GM18907 (cell line): ENCODE measurements around the gene PDE3B.
"Not testable (repeated sequence)": the region's sequence is repeated elsewhere in the genome, so short reads cannot be mapped to it uniquely, and the experiment has no call there.

ENCODE experiments used
- ATAC-seq: cut with Tn5 transposase; IDR thresholded peaks from one replicate; pipeline ENCODE4 v1.9.1; 2021; ENCODE audit warnings: mild to moderate bottlenecking, moderate library complexity; ENCODE audit not compliant: unreplicated experiment

Gene PDE3B

DNA sequence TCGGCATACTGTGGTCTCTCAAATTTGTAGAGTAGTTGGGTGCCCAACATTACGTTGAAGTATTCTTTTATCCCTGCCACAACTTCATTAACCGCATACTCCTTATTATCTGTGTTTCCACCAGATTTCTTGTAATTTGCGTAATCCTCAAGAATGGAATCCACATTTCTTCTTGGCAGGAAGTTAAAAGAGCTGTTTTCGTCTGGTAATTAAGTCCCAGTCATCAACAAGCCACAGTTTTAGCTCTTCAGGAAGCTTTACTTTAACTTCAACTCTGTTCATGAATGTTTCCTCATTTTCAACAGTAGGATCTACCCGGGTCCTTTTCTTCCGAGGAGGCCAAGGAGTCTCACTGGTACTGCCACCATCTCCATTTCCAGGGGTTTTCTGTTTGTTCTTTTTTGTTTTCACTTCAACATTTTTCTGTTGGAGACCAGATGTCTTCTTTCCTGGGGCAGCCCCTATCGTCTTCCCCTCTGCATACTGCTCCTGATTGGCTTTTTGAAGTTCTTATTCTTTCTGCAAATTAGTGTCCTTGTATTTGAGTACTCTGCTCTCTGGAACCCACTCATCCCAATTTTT lies 30.3 kb downstream of the PDE3B start:
- no peak for ATAC-seq

DNA sequence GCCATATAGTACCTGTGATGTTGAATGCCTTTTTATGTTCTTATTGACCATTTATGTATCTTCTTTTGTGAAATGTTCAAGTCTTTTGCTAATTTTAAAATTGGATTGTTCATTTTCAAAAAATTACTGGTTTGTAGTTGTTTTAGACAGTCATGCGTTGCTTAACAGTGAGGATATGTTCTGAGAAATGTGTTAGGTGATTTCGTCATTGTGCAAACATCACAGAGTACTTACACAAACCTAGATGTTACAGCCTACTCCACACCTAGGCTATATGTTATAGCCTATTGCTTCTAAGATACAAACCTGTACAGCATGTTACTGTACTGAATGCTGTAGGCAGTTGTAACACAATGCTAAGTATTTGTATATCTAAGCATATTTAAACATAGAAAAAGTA lies 32.5 kb downstream of the PDE3B start:
- no peak for ATAC-seq

DNA sequence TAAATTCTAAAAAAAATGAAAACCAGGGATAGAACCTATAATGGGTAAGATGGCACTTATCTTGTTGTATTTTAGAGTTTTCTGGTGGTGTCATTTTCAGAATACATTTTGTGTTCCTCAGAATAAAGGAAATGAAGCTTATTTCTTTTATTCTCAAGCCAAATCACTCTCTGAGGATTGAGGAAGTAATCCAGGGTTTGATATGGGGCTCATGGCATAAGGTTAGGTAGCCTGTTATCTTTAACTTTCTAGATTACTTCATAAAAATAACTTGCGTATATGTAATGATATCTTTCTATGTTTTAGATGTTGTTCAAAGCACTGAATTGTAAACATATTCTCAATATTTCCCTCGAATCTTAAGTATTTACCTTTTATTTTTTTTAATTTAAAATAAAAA lies 33.5 kb downstream of the PDE3B start:
- ATAC-seq = no peak

DNA sequence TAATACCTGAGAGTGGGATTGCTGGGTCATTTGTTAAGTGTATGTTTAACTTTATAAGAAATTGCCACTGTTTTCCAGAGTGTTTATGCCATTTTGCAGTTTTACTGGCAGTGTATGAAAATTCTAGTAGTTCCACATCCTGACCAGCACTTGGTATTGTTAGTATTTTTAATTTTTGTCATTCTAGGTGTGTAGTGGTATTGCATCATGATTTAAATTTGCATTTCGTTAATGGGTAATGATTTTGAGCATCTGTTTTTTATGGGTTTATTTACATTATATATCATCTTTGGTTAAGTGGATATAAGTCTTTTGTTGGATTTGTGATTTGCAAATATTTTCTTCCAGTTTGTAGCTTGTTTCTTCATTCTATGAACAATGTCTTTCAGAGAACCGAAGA lies 34.7 kb downstream of the PDE3B start:
- no peak for ATAC-seq

DNA sequence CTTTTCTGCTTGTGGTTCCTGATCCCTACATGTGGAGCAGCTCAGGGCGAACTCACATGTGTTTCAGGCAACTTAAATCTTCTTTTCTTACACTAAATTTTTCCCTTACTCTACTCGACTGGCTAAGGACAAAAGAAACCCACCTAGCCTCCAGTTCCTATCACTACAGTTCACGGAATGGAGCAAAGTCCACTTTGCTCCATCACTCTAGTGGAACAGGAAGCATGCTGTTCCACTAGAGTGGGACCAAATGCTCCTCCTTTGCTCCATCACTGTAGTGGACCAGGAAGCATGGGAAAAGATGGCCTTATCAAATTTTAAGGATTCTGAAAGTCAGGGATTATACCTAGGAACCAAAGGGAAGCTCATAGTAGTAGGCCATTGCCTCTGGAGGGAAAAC lies 36.1 kb downstream of the PDE3B start:
- no peak for ATAC-seq

DNA sequence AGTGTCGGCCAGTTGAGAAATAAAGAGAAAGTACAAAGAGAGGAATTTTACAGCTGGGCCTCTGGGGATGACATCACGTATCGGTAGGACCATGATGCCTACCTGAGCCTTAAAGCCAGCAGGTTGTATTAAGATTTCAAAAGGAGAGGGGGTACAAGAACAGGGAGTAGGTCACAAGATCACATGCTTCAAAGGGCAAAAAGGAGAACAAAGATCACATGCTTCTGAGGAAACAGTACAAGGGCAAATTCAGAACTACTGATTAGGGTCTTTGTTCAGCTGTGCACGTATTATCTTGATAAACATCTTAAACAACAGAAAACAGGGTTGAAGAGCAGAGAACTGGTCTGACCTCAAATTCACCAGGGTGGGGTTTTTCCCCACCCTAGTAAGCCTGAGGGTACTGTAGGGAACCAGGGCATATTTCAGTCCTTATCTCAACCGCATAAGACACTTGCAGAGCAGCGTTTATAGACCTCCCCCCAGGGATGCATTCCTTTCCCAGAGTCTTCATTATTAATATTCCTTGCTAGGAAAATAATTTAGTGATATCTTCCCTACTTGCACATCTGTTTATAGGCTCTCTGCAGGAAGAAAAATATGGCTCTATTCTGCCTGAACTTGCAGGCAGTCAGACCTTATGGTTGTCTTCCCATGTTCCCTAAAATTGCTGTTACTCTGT lies 40.8 kb downstream of the PDE3B start:
- not testable (repeated sequence) for ATAC-seq

DNA sequence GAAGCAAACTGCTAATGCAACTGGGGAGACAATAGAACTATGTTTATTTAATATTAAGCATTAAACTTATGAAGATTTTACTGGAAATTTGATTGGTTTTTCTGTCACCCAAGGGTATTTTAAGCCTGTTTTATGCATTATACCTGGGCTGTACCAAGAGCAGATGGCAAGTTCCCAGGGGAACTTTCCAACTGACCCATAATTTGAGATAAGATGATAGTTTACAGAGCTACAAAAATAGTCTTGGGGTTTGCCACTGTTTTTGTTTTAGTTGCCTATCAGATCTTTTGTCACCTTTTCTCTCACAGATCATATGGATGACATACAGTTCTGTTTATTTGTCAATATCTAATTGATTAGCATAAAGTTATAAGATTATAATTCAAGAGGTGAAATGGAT lies 43.9 kb downstream of the PDE3B start:
- no peak for ATAC-seq

DNA sequence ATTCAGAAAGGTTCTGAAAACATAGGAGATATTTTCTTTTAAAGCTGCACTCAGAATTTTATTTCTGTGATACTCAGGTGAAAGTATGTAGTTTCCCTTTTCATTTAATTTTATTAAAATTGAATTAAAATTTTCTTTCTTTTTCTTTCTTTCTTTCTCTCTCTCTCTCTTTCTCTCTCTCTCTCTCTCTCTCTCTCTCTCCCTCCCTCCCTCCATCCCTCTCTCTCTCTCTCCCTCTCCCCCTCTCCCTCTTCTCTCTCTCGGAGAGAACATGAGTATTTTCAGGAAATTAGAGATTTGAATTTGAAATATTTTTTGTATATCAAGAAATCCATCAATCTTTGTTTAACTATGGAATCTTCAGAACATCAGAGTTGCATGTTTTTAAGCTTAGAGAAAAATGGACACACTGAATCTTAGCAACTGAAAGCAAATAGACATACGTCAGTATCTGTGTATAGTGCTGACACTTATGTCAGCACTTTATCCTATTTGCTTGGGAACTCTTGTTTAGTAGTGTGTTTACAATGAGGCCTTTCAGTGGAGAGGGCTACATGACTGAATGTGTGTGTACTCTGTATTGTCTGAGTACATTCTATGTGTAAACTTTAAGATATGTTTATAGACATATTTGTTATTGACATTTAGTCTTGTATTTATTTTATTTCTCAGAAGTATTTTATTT lies 44.5 kb downstream of the PDE3B start:
- no peak for ATAC-seq

DNA sequence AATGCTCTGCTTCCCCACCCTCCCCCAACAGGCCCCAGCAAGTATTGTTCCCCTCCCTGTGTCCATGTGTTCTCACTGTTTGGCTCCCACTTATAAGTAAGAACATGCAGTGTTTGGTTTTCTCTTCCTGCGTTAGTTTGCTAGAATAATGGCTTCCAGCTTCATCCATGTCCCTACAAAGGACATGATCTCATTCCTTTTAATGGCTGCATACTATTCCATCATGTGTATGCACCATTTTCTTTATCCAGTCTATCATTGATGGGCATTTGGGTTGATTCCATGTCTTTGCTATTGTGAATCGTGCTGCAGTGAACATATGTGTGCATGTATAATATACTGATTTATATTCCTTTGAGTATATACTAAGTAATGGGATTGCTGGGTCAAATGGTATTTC lies 52.1 kb downstream of the PDE3B start:
- ATAC-seq = not testable (repeated sequence)

DNA sequence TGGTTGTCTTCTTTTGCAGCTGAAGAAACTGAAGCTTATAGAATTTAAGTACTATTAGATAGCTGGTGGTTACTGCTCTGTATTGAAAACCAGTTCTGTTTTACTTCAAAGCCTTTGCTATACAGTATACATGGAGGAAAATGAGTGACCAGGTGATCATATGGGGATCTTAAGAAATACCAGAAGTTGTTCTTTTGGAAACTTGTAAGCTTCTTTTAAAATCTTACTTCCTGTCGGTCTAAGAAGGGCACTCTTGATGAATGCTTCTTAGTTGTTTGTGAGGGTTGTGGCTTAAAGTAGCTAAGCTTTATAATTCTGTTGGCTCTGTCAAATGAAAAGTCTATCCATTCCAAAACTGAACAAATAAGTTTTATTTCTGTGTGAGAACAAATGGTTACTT lies 55.2 kb downstream of the PDE3B start:
- ATAC-seq = no peak

DNA sequence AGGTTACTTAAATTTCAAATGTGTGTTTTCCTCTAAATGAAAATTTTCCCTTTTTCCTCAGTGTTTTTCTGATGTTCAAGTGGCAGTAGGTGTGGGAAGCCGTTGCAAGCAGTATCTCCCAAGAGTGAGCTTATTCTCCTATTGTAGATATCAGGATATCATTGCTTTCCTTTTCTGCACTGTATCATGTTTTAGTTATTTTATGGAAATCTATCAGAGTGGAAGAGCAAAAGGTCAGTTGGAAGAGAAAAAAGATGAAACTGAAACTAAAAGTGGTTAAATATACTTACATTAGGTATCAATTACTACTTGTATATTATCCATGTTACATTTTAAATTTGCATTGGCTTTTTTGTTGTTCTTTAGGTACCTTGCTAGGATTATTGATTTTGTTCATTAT lies 57.0 kb downstream of the PDE3B start:
- ATAC-seq = no peak

DNA sequence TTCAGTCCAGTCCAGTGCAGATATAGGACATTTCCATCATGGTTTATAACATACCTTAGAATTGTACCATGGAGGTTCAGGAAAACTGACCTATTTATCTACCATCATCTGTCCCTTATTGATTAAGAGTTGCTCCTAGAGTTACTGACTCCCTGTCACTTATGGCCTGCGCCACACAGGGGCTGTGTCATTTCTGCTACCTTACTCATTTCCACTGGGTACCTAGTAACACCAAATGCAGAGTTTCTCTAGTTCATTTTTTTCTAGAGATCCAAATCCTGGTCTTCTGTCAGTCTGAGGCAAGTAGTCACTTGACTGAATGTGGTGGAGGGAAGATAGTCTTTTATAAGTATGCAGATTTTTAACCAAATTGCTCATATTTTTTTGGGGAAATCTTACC lies 59.2 kb downstream of the PDE3B start:
- no peak for ATAC-seq

DNA sequence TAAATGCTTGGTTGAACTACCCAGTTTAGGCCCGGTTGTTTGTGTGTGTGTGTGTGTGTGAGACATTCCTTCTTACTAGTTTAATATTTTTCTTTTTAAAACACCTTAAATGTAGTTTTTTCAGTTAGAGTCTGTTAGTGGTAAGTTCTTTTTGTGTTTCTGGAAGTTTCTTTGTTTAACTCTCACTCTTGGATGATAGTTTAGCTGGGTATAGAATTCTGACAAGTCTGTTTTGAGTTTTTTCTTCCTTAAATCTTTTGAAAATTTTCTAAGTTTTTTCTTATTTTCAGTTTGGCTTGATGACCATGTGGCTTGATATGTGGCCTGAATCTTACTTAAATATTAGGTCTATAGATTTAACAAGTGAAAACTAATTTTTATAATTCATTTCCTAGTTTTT lies 60.1 kb downstream of the PDE3B start:
- ATAC-seq = no peak

DNA sequence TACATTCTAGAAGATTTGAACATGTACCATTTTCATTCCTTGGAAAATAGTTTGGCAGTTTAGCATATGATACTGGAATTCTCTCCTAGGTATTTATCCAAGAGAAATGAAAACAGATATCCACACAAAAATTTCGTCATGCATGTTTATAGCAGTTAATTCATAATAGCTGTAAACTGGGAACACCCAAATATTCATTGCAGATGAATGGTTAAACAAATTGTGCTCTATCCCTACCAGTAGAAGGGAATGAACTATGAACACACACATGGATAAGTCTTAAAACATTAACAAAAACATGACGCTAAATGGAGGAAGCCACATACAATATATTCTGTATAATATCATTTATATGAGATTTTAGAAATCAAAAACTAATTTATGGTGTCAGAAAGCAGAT lies 61.5 kb downstream of the PDE3B start:
- no peak for ATAC-seq

DNA sequence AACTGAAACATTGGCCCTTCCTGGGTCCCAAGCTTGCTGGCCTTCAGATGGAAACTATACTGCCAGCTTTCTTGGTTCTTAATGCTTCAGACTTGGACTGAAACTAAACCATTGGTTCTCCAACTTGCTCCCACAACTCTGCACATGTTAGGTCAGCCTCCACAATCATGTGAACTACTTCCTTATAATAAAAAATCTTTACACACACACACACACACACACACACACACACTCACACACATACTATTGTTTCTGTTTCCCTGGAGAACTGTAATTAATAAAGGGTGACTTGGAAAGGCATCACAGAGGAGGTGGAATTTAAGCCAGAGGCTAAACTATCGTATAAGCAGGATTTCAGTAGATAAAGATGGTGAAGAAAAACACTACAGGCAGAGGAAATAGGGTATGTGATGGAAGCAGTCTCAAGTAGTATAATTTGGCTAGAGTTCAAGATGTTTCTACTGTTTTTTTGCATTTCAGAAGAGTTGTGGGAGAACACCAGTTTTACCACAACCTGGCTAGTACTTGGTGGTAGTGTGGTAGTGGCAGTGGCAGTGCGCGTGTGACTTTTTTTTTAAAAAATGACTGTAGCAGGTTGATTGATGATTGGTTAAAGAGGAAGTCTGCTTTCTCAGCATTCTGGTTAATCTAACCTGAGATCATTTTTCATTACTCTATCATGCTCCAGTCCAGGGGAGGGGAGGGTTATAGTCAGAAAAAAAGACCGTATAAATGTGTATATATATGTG lies 70.1 kb downstream of the PDE3B start:
- no peak for ATAC-seq

DNA sequence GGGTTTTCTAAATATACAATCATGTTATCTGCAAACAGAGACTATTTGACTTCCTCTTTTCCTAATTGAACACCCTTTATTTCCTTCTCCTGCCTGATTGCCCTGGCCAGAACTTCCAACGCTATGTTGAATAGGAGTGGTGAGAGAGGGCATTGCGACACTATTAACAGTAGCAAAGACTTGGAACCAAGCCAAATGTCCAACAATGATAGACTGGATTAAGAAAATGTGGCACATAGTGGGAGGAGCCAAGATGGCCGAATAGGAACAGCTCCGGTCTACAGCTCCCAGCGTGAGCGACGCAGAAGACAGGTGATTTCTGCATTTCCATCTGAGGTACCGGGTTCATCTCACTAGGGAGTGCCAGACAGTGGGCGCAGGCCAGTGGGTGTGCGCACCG lies 72.1 kb downstream of the PDE3B start:
- ATAC-seq = not testable (repeated sequence)

DNA sequence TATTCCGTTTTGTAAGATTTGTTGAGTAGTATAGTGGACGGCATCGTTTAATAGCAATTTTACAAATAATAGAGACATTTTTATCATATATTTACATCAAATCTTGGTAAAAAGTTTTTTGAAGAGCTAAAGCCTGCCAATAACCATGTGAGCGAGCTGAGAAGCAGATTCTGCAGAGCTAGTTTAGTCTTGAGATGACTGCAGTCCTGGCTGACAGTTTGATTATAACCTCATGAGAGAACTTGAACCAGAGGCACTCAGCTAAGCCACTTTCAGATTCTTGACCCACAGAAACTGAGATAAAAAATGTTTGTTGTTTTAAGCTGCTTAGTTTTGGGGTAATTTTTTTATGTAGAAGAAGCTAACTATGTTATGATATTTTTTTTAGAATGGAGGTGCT lies 78.9 kb downstream of the PDE3B start:
- ATAC-seq = no peak

DNA sequence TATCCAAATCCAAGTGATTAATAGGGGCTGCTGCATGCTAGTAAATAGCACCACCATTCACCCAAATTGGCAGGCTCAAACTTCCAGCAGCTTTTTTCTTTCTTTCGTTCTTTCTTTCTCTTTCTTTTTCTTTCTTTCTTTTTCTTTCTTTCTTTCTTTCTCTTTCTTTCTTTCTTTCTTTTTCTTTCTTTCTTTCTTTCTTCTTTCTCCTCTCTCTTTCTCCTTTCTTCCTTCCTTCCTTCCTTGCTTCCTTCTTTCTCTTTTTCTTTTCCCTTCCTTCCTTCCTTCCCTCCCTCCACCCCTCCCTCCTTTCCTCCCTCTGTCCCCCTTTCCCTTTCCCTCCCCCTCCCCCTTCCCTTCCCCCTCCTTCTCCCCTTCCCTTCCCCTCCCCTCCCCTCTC lies 81.5 kb downstream of the PDE3B start:
- ATAC-seq = no peak

DNA sequence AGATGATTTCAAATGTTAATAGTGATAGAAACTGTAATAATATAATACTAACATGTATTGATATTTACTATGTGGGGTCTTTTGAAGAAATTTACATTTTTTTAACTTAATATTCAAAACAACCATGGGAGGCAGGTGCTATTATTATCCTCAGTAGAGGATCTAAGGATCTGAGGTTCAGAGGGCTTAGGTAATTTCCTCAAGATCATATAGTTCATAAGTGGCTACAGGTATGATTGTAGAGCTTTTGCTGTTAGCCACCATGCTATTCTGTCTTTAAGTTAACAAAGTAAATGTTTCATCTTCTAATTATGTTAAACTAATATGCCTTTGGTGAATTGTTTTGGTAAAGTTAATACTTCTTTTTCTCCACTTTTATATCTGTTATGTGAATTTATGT lies 83.6 kb downstream of the PDE3B start:
- no peak for ATAC-seq

DNA sequence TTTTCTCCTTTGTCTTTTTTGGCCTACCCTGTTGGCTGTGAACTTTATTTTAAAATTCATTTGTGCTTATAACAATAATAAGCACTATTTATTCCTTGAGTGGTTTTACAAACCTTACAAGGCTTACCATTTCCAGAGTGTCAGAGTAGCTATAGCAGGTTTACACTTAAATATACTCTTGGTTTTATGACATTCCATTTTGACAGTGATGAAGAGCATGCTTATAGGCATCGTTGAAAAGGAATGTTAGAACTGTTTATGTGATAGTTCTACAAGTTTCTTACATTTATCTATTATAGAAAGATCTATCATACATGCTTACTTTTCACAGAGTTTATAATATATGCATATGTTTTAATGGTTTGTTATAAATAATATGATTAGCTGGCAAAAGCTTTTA lies 84.1 kb downstream of the PDE3B start:
- no peak for ATAC-seq

DNA sequence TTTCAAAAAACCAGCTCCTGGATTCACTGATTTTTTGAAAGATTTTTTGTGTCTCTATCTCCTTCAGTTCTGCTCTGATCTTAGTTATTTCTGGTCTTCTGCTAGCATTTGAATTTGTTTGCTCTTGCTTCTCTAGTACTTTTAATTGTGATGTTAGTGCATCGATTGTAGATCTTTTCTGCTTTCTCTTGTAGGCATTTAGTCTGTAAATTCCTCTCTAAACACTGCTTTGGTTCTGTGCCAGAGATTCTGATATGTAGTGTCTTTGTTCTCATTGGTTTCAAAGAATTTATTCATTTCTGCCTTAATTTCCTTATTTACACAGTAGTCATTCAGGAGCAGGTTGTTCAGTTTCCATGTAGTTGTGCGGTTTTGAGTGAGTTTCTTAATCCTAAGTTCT lies 96.9 kb downstream of the PDE3B start:
- not testable (repeated sequence) for ATAC-seq

DNA sequence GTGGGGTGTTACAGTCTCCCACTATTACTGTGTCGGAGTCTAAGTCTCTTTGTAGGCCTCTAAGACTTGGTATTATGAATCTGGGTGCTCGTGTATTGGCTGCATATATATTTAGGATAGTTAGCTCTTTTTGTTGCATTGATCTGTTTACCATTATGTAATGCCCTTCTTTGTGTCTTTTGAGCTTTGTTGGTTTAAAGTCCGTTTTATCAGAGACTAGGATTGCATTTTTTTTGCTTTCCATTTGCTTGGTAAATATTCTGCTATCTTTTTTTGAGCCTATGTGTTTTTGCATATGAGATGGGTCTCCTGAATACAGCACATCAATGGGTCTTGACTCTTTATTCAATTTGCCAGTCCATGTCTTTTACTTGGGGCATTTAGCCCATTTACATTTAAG lies 97.6 kb downstream of the PDE3B start:
- ATAC-seq = no peak
